ENCODE measurements around the gene TRIM46. TPM values are rescaled to one million over a fixed set of nuclear protein-coding genes. Genes with fewer than 3 reads are reported as not detected.
"Not testable (repeated sequence)": the region's sequence is repeated elsewhere in the genome, so short reads cannot be mapped to it uniquely, and the experiment has no call there.

Gene TRIM46
- total RNA-seq, 1 experiment from 2014 or later = 0.21 TPM

DNA sequence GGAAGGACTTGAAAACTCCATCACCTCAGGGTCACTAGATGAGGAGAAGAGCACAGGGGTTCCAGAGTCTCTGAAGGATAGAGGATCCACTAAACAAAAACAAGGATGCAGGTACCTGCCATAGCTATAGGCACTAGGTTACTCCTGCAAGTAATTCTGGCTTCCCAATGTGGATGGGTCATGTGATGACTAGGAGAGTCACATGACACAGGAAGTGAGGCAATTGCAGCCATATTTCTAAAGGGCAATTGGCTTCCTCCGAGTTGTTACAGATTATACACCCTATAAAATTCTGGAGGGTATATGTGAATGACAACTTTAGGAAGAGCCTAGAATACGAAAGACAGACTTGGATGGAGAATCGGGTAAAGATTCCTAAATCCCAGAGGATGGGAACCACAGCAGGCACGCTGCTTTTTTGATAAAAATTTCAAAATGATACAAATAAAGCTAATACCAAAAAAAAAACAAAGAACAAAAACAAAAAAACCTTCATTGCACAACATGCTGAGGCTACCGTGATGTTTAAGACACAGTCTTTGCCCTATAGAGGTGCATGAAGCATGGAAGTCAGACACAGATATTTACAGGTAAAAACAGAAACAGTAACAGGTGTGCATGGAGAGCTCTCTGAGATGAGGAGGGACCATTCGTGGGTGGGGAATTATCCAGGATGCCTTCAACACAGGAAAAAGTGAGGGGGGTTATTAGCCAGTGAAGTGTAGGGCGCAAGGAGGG is 45.4 kb downstream of the TRIM46 start:
- BruUV-seq (replicated peaks) = no TSS peak
- TF ChIP-seq, protein P1, sequence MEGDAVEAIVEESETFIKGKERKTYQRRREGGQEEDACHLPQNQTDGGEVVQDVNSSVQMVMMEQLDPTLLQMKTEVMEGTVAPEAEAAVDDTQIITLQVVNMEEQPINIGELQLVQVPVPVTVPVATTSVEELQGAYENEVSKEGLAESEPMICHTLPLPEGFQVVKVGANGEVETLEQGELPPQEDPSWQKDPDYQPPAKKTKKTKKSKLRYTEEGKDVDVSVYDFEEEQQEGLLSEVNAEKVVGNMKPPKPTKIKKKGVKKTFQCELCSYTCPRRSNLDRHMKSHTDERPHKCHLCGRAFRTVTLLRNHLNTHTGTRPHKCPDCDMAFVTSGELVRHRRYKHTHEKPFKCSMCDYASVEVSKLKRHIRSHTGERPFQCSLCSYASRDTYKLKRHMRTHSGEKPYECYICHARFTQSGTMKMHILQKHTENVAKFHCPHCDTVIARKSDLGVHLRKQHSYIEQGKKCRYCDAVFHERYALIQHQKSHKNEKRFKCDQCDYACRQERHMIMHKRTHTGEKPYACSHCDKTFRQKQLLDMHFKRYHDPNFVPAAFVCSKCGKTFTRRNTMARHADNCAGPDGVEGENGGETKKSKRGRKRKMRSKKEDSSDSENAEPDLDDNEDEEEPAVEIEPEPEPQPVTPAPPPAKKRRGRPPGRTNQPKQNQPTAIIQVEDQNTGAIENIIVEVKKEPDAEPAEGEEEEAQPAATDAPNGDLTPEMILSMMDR (IDR thresholded peaks at IDR 0.05; ENCODE audit: unreplicated experiment) = no peak
- ChIA-PET POLR2A (interaction anchor here (0.7 to 1.9 kb wide), 8 partner anchors 8 to 336 kb away, joined by 3 to 13 read pairs (median 4); partner anchors contain the start of genes KRTCAP2 and MTX1), CTCF (interaction anchor here (0.6 to 1.8 kb wide), 8 partner anchors 8 to 176 kb away, joined by 3 to 8 read pairs (median 4); partner anchors contain the start of genes KRTCAP2 and THBS3)
- Mint-ChIP-seq H3K27me3 (ENCODE audit: insufficient read depth, unreplicated experiment) (no peaks in the 10 kb centered on the region), H3K27ac (ENCODE audit: low read depth, unreplicated experiment) (peak overlapping the region; percentile 93), H3K36me3 (ENCODE audit: insufficient read depth, unreplicated experiment) (peaks cover 10% of the 10 kb centered on the region), H3K4me1 (ENCODE audit: insufficient read depth, unreplicated experiment) (peaks cover 20% of the 10 kb centered on the region), H3K9me3 (ENCODE audit: unreplicated experiment) (no peaks in the 10 kb centered on the region), H3K4me3 (ENCODE audit: unreplicated experiment) (peak overlapping the region; percentile 62)
- peak; percentile 83 for DNase-seq (ENCODE audit: unreplicated experiment)
- intact Hi-C loops (cut with micrococcal nuclease) = no loop called here

DNA sequence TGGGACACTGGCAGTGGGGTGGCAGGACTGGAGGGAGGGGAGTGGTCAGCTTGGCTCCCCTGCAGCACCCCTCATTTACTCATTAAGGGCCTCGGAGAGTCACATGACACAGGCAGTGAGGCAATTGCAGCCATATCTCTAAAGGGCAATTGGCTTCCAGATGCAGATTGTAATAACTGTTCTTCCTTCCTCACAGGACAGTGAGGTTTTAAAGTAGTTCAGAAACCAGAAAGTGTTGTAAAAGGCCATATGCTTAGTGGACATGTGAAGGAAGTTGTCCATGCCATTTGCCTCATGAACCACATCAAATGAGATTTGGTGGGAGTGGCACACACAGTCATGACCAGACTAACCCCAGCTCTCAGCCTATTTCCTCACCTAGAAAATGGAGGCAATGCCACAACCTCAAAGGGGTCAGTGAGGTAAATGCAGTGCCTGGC is 46.0 kb downstream of the TRIM46 start:
- intact Hi-C loops (cut with micrococcal nuclease) = no loop called here
- DNase-seq (ENCODE audit: unreplicated experiment) = peak; percentile 20
- ChIA-PET CTCF (interaction anchor here (0.6 to 1.8 kb wide), 5 partner anchors 12 to 176 kb away, joined by 3 to 8 read pairs (median 6); partner anchors contain the start of genes KRTCAP2 and THBS3), POLR2A (interaction anchor here (0.8 to 1.9 kb wide), 6 partner anchors 10 to 91 kb away, joined by 3 to 13 read pairs (median 5); partner anchors contain the start of genes KRTCAP2 and MTX1)
- Mint-ChIP-seq H3K4me1 (ENCODE audit: insufficient read depth, unreplicated experiment) (peaks cover 26% of the 10 kb centered on the region), H3K4me3 (ENCODE audit: unreplicated experiment) (no peak overlapping the region), H3K9me3 (ENCODE audit: unreplicated experiment) (no peaks in the 10 kb centered on the region), H3K36me3 (ENCODE audit: insufficient read depth, unreplicated experiment) (peaks cover 9% of the 10 kb centered on the region), H3K27ac (ENCODE audit: low read depth, unreplicated experiment) (peak overlapping the region; percentile 93), H3K27me3 (ENCODE audit: insufficient read depth, unreplicated experiment) (no peaks in the 10 kb centered on the region)
- TF ChIP-seq, protein P1 (IDR thresholded peaks at IDR 0.05; ENCODE audit: unreplicated experiment) = no peak
- no TSS peak for BruUV-seq (replicated peaks)

DNA sequence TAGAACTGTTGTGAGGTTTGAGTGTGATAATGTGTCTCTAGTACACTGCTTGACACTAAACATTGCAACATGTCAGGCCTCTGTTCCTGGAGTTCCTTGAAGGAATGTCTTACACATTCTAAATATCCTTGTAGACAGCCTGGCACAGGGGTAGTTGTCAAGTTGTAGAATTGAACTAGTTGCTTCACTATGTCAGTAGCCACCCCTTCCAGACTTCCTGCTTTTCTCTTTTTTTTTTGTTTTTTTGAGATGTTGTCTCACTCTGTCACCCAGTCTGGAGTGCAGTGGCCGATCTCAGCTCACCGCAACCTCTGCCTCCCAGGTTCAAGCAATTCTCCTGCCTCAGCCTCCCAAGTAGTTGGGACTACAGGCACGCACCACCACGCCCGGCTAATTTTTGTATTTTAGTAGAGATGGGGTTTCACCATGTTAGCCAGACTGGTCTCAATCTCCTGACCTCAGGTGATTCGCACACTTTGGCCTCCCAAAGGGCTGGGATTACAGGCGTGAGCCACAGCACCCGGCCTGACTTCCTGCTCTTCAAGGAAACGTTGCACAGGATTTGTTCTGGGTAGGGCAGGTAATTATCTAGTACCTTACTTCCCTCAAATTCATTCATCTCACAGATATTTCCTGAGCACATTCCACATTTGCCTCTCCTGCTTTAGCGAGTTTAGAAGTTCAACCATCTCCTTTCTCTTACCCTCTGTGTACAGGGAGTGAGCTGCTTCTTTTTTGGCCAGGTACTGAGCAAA is 46.7 kb downstream of the TRIM46 start:
- H3K27ac Mint-ChIP-seq (ENCODE audit: low read depth, unreplicated experiment); H3K36me3 Mint-ChIP-seq (ENCODE audit: insufficient read depth, unreplicated experiment); BruUV-seq (replicated peaks); H3K27me3 Mint-ChIP-seq (ENCODE audit: insufficient read depth, unreplicated experiment); H3K4me3 Mint-ChIP-seq (ENCODE audit: unreplicated experiment); intact Hi-C loops (cut with micrococcal nuclease); DNase-seq (ENCODE audit: unreplicated experiment); H3K9me3 Mint-ChIP-seq (ENCODE audit: unreplicated experiment): not testable (repeated sequence)
- H3K4me1 Mint-ChIP-seq (ENCODE audit: insufficient read depth, unreplicated experiment) = peaks cover 25% of the 10 kb centered on the region
- ChIA-PET CTCF (interaction anchor here (1.5 kb wide), 1 partner anchor 31 kb away, joined by 5 read pairs; no protein-coding TSS in a partner anchor), POLR2A (interaction anchor here (1.2 to 1.9 kb wide), 2 partner anchors 11 to 12 kb away, joined by 7 to 12 read pairs; partner anchors contain the start of genes MTX1 and THBS3)

GRCh38 chr1:155223047-155223446 is 49.4 kb downstream of the TRIM46 start:
- ChIA-PET POLR2A (interaction anchor here (3.6 to 5.9 kb wide), 2 partner anchors 15 to 29 kb away, joined by 37 to 66 read pairs; partner anchors contain the start of genes MTX1 and THBS3), CTCF (interaction anchor here (0.6 to 6.1 kb wide), 7 partner anchors 11 to 138 kb away, joined by 3 to 78 read pairs (median 4); partner anchors contain the start of genes MTX1 and THBS3)
- no peaks in the 10 kb centered on the region for H3K36me3 Mint-ChIP-seq (ENCODE audit: insufficient read depth, unreplicated experiment)
- H3K4me3 Mint-ChIP-seq (ENCODE audit: unreplicated experiment) = no peak overlapping the region
- H3K27ac Mint-ChIP-seq (ENCODE audit: low read depth, unreplicated experiment) = no peak overlapping the region
- intact Hi-C loops (cut with micrococcal nuclease) = no loop called here
- H3K27me3 Mint-ChIP-seq (ENCODE audit: insufficient read depth, unreplicated experiment) = no peaks in the 10 kb centered on the region
- no peaks in the 10 kb centered on the region for H3K9me3 Mint-ChIP-seq (ENCODE audit: unreplicated experiment)
- TF ChIP-seq, protein P1 (IDR thresholded peaks at IDR 0.05; ENCODE audit: unreplicated experiment) = no peak
- peaks cover 42% of the 10 kb centered on the region for H3K4me1 Mint-ChIP-seq (ENCODE audit: insufficient read depth, unreplicated experiment)
- no peak for DNase-seq (ENCODE audit: unreplicated experiment)
- no TSS peak for BruUV-seq (replicated peaks)

- peaks cover 34% of the 10 kb centered on the region for H3K4me1 Mint-ChIP-seq (ENCODE audit: insufficient read depth, unreplicated experiment)
- intact Hi-C loops (cut with micrococcal nuclease) = loop anchor here (5.0 kb wide), 1 partner anchor 33 kb away; no protein-coding TSS in a partner anchor
- POLR2A ChIA-PET = interaction anchor here (0.7 to 5.9 kb wide), 13 partner anchors 10 to 76 kb away, joined by 3 to 66 read pairs (median 5); partner anchors contain the start of genes CLK2, KRTCAP2, MTX1 and PKLR
These were observed 51.7 kb downstream of the TRIM46 start for GRCh38 chr1:155225404-155225759.

More at GRCh38 chr1:155225404-155225759, 51.7 kb downstream of the TRIM46 start:
- BruUV-seq (replicated peaks); H3K9me3 Mint-ChIP-seq (ENCODE audit: unreplicated experiment); DNase-seq (ENCODE audit: unreplicated experiment); H3K36me3 Mint-ChIP-seq (ENCODE audit: insufficient read depth, unreplicated experiment); H3K27me3 Mint-ChIP-seq (ENCODE audit: insufficient read depth, unreplicated experiment): not testable (repeated sequence)
- CTCF ChIA-PET = interaction anchor here (0.9 to 6.1 kb wide), 5 partner anchors 17 to 49 kb away, joined by 3 to 78 read pairs (median 40); partner anchors contain the start of genes ENTREP3, MTX1 and THBS3
- Mint-ChIP-seq H3K4me3 (ENCODE audit: unreplicated experiment) (peak overlapping the region; percentile 59), H3K27ac (ENCODE audit: low read depth, unreplicated experiment) (peak overlapping the region; percentile 89)
